HEK293T (cell line): ENCODE data around the gene RFLNA.

ENCODE experiments used
- BHLHE40 ChIP-seq: fragments of 450-650 bp; IDR thresholded peaks from 2 replicates; pipeline ENCODE4 v1.6.1; 2016; ENCODE audit warnings: mild to moderate bottlenecking, moderate library complexity, borderline replicate concordance
- FOXA1 ChIP-seq: fragments of 450-650 bp; IDR thresholded peaks from 2 replicates; pipeline ENCODE4 v1.6.1; 2016; ENCODE audit warnings: mild to moderate bottlenecking
- FOXK2 ChIP-seq: fragments of 450-650 bp; IDR thresholded peaks from 2 replicates; pipeline ENCODE4 v1.6.1; 2016; ENCODE audit warnings: mild to moderate bottlenecking
- HDGF ChIP-seq: fragments of 450-650 bp; IDR thresholded peaks from 2 replicates; pipeline ENCODE4 v1.6.1; 2017; ENCODE audit warnings: antibody characterized with exemption, borderline replicate concordance
- L3MBTL2 ChIP-seq: fragments of 450-650 bp; conservative IDR thresholded peaks from 2 replicates; pipeline ENCODE4 v1.6.1; 2016; ENCODE audit warnings: mild to moderate bottlenecking
- LEF1 ChIP-seq: fragments of 450-650 bp; IDR thresholded peaks from 2 replicates; pipeline ENCODE4 v1.6.1; 2017; ENCODE audit warnings: mild to moderate bottlenecking, borderline replicate concordance
- NFRKB ChIP-seq: fragments of 450-650 bp; IDR thresholded peaks from 2 replicates; pipeline ENCODE4 v1.6.1; 2016; ENCODE audit warnings: mild to moderate bottlenecking, moderate library complexity
- SP1 ChIP-seq: fragments of 450-650 bp; IDR thresholded peaks from 2 replicates; pipeline ENCODE4 v1.6.1; 2017
- SUZ12 ChIP-seq: fragments of 450-650 bp; IDR thresholded peaks from 2 replicates; pipeline ENCODE4 v1.6.1; 2016; ENCODE audit warnings: mild to moderate bottlenecking
- TARDBP ChIP-seq: fragments of 450-650 bp; IDR thresholded peaks from 2 replicates; pipeline ENCODE4 v1.6.1; 2016
- ZNF384 ChIP-seq: fragments of 450-650 bp; IDR thresholded peaks from 2 replicates; pipeline ENCODE4 v1.6.1; 2016

GRCh38 chr12:124247331-124247730, 47.6 kb upstream of the RFLNA start:
- TF ChIP-seq TARDBP (no peak), SUZ12 (no peak), HDGF (no peak), FOXA1 (no peak), BHLHE40 (no peak), ZNF384 (no peak), LEF1 (no peak), SP1 (no peak), NFRKB (no peak), L3MBTL2 (no peak), FOXK2 (no peak)
